ENCODE data around the gene TDRD3.

The TDRD3 gene

DNA sequence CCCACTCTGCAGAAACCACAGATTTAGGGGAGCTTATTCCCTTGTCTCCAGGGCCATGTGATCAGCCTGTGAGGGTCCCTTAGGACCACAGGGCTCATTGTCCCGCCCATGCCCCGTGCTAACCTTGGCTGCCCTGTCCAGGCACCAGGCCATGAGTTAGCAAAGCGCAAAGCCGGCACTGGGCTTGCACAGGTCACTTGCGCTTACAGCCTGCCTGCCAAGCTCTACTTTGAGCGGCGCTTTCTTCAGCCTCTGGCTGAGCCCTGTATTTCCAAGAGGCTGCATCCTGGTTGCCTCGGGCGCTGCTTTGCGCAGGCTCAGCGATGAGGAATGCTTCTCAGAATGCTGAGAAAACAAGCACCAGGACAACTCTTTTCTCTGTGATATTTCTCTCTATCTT is 188.0 kb downstream of the TDRD3 start:
- H3K4me3 ChIP-seq (ENCODE audit: low read depth, low read length), result peak overlapping the region; percentile 37
- peak; percentile 42 for DNase-seq (ENCODE audit: low read depth)
- TF ChIP-seq, protein P1, sequence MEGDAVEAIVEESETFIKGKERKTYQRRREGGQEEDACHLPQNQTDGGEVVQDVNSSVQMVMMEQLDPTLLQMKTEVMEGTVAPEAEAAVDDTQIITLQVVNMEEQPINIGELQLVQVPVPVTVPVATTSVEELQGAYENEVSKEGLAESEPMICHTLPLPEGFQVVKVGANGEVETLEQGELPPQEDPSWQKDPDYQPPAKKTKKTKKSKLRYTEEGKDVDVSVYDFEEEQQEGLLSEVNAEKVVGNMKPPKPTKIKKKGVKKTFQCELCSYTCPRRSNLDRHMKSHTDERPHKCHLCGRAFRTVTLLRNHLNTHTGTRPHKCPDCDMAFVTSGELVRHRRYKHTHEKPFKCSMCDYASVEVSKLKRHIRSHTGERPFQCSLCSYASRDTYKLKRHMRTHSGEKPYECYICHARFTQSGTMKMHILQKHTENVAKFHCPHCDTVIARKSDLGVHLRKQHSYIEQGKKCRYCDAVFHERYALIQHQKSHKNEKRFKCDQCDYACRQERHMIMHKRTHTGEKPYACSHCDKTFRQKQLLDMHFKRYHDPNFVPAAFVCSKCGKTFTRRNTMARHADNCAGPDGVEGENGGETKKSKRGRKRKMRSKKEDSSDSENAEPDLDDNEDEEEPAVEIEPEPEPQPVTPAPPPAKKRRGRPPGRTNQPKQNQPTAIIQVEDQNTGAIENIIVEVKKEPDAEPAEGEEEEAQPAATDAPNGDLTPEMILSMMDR (IDR thresholded peaks at IDR 0.05; ENCODE audit: low read depth, low read length), result no peak
- no peak for TF ChIP-seq MYC (IDR thresholded peaks at IDR 0.05; ENCODE audit: low read depth, low read length)
- TF ChIP-seq, protein P2, sequence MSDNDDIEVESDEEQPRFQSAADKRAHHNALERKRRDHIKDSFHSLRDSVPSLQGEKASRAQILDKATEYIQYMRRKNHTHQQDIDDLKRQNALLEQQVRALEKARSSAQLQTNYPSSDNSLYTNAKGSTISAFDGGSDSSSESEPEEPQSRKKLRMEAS (IDR thresholded peaks at IDR 0.05; ENCODE audit: low read depth, low read length), result no peak
- no peak for TF ChIP-seq POLR2A (IDR thresholded peaks at IDR 0.05; ENCODE audit: extremely low read depth, insufficient read length)

DNA sequence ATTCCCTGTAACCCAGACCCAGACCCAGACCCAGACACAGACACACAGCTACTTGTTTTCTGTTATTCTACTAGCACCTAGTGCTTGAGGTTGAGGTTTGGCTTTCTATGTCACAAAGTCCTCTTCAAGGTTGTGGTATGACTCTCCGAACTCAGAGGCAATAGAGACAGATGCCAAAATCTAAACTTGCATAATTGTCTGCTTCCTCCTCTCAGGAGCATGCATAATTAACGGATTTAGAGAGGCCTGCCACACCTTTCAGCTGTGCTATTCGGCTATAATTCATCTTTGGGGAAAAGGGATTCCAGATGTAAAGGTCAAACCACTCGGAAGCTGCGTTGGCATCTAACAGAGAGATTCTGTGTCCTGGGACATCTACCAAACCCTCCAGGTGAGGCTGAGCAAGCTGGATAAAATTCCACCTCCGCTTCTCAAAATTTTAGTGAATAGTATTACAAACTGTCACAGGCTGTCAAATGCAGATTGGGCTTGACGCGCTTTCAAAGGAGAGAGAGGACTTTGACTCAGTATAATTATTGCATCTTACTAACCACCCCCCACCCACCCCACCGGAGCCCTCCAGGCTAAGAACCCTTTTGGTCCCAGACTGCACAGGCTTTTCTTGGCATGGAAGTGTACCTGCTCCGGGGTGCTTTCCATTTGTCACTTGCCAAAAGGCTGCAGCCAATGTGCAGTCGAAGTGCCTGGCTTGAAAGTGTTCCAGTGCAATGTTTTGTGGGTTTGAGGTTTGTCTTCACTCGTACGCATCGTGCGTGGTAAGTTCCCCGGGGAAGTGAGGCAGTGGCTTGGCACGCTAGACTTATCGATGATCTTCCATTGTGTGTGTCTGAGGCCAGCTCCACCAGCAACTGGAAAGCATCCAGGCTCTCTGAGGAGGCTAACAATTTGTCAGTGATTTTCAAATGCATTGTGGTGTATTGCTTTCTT is 194.1 kb downstream of the TDRD3 start:
- no peak for TF ChIP-seq MYC (IDR thresholded peaks at IDR 0.05; ENCODE audit: low read depth, low read length)
- H3K4me3 ChIP-seq (ENCODE audit: low read depth, low read length), result no peak overlapping the region
- DNase-seq (ENCODE audit: low read depth), result peak; percentile 69

DNA sequence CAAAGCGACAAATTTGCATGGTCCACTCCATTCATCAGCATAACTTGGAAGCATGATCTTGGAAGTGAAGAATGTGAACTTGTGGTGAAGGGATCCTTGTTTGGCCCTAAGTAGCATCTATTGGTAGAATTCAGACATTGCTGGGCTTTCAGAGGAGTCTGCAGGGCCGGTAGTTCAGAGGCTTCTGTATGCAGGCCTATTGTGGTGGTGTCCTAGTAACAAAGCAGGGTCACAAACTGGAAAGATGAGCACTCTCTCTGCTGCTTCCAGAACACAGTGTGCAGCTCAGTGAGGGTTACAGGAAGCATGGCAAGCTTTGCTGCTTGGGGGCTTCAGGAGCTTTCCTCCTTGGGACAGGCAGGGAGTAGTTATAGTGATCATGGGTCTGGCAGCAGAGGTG is 206.0 kb downstream of the TDRD3 start:
- no peak for DNase-seq (ENCODE audit: low read depth)
- TF ChIP-seq POLR2A (IDR thresholded peaks at IDR 0.05; ENCODE audit: extremely low read depth, insufficient read length) (no peak), MYC (IDR thresholded peaks at IDR 0.05; ENCODE audit: low read depth, low read length) (no peak)
- TF ChIP-seq, protein P2 (IDR thresholded peaks at IDR 0.05; ENCODE audit: low read depth, low read length), result no peak
- TF ChIP-seq, protein P1 (IDR thresholded peaks at IDR 0.05; ENCODE audit: low read depth, low read length), result no peak
- H3K4me3 ChIP-seq (ENCODE audit: low read depth, low read length), result no peak overlapping the region

DNA sequence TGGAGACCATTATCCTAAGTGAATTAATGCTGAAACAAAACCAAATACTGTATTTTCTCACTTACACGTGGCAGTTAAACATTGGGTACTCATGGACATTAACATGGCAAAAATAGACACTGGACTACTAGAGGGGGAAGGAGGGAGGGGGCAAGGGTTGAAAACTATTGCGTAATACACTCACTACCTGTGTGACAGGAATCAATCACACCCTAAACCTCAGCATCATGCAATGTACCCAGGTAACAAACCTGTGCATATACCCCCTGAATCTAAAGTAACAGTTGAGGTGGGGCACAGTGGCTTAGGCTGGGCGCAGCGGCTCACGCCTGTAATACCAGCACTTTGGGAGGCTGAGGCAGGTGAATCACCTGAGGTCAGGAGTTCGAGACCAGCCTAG is 207.0 kb downstream of the TDRD3 start:
- TF ChIP-seq MYC (IDR thresholded peaks at IDR 0.05; ENCODE audit: low read depth, low read length), result no peak
- no peak for TF ChIP-seq POLR2A (IDR thresholded peaks at IDR 0.05; ENCODE audit: extremely low read depth, insufficient read length)
- TF ChIP-seq, protein P2 (IDR thresholded peaks at IDR 0.05; ENCODE audit: low read depth, low read length), result no peak
- TF ChIP-seq, protein P1 (IDR thresholded peaks at IDR 0.05; ENCODE audit: low read depth, low read length), result no peak
- no peak for DNase-seq (ENCODE audit: low read depth)
- H3K4me3 ChIP-seq (ENCODE audit: low read depth, low read length), result no peak overlapping the region

DNA sequence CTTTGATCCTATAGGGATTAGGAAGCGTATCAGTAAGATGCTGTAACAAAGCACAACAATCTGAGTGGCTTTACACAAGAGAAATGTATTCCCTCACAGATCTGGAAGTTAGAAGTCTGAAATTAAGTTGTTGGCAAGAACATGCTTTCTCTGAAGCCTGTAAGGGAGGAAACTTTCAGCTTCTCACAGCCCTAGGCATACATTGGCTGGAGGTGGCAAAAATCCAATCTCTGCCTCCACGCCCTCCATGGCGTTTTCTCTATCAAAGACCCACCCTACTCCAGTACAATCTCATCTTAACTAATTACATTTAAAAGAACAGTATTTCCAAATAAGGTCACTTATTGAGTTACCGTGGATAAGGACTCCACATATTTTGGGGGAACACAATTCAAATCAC is 211.9 kb downstream of the TDRD3 start:
- TF ChIP-seq, protein P1 (IDR thresholded peaks at IDR 0.05; ENCODE audit: low read depth, low read length), result no peak
- TF ChIP-seq POLR2A (IDR thresholded peaks at IDR 0.05; ENCODE audit: extremely low read depth, insufficient read length), result no peak
- TF ChIP-seq, protein P2 (IDR thresholded peaks at IDR 0.05; ENCODE audit: low read depth, low read length), result no peak
- no peak for TF ChIP-seq MYC (IDR thresholded peaks at IDR 0.05; ENCODE audit: low read depth, low read length)
- no peak for DNase-seq (ENCODE audit: low read depth)
- no peak overlapping the region for H3K4me3 ChIP-seq (ENCODE audit: low read depth, low read length)

DNA sequence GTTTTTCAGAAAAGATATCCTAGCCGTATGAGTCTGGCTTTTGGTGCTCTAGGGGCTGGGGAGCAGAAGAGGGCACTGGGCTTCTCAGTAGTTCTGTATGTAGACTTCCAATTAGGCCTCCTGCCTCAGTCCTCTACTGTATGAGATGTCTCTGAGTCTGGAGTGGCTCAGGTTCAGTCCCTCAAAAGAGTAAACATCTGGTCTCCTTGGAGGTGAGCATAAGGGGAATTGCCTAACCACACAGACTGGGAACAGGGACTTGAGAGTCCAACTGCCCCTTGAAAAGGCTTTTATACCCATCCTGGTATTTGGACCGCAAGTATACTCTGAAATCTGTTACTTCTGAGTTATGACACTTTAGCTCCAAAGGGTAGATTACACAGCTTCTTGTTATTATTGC is 214.5 kb downstream of the TDRD3 start:
- no peak overlapping the region for H3K4me3 ChIP-seq (ENCODE audit: low read depth, low read length)
- no peak for DNase-seq (ENCODE audit: low read depth)
- no peak for TF ChIP-seq POLR2A (IDR thresholded peaks at IDR 0.05; ENCODE audit: extremely low read depth, insufficient read length)
- TF ChIP-seq, protein P2 (IDR thresholded peaks at IDR 0.05; ENCODE audit: low read depth, low read length), result no peak
- no peak for TF ChIP-seq MYC (IDR thresholded peaks at IDR 0.05; ENCODE audit: low read depth, low read length)
- TF ChIP-seq, protein P1 (IDR thresholded peaks at IDR 0.05; ENCODE audit: low read depth, low read length), result no peak
